Skeletal muscle cell (primary cell): ENCODE data around the gene ISCA2.
"Not testable (repeated sequence)": the region's sequence is repeated elsewhere in the genome, so short reads cannot be mapped to it uniquely, and the experiment has no call there.

Experiments used
- DNase-seq: peaks from one replicate; pipeline ENCODE4 v3.0.0-alpha.2; 2010; ENCODE audit warnings: low read depth
- H3K4me3 ChIP-seq: 2 replicates; pipeline ENCODE4 v1.5.1; 2011; ENCODE audit warnings: low read depth, mild to moderate bottlenecking, control low read depth, low read length, moderate library complexity

The ISCA2 gene

DNA sequence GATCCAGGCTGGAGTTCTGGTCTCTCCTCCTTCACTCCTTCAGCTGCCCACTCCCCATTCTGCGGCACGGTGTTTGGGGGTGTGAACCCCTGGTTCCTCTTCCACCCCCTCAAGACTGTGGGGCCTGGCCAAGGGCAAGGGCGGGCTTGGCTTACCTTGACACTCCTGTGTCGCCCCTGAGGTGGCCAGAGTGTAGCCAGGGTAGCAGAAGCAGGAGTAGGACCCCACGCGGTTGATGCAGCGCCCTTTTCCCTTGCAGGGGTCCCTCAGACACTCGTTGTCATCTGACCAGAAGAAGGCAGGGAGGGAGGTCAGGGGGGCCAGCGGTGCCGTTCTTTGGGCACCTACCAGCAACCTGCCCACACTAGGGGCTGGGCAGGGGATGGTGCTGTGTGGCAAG is 28.2 kb downstream of the ISCA2 start:
- DNase-seq: no peak
- no peak overlapping the region for H3K4me3 ChIP-seq

DNA sequence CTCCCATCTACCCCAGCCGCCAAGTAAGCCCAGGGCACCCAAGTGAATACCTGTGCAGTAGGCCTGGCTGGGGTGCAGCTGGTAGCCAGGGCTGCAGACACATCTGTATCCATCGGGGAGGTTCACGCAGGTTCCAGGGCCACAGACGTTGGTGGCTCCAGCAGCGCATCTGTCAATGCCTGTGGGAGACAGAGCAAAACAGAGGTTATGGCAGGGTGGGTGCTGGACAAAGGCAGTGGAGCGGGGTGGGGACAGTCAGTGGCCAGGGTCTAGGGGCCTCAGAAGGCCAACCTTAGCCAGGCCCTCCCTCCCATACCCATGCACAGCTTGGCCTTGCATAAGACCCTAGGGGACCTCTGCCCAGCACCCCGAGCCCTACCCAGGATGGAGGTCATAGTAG is 29.2 kb downstream of the ISCA2 start:
- no peak for DNase-seq
- H3K4me3 ChIP-seq: no peak overlapping the region

DNA sequence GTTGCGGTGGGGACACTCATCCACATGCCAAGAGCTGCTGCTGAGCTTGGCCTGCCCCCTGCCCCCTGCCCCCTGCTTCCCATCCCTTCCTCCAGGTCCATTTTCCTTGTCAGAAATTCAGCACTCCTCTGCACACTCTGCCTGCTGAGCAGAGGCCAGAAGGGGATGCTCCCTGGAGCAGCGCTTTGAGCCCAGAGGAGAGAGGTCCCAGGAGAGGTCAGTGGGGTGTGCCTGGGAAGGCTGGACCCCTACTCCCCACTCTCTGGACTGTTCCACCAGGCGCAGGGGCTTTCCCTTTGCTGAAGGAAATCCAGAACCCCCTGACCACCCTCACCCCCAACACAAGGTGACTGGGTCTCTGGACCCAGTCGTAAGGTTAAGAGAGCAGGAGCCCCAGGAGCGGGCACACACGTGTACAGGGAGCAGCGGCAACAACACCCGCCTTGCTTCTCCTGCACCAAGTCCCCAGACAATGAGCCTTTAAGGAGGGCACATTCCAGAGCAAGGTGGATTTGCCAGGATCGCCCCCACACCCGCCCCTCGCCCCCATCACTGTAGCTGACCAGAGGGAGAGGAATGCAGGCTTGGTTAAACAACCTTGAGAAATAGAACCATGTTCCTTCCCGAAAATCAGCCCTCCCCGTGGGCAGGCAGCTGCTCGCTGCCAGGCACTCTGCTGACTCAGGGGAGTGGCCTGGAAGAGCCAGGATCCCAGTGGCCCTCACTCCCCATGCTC is 30.7 kb downstream of the ISCA2 start:
- H3K4me3 ChIP-seq: no peak overlapping the region
- DNase-seq: no peak

DNA sequence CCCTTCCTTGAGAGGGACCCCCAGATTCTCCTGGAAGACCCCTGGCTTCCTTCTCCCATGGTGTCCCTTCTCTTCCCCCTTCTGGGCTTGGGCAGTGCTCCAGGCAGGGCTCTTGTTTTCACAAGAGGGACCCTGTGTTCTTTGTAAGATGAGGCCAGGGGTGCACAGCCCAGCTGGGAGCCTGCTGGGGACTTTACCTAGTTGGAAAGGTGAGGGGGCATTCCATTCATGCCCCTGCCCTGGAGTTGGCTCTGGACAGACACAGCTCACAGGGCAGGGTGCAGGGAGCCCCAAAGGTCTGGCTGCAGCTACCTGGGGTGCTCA is 31.2 kb downstream of the ISCA2 start:
- DNase-seq: no peak
- no peak overlapping the region for H3K4me3 ChIP-seq

DNA sequence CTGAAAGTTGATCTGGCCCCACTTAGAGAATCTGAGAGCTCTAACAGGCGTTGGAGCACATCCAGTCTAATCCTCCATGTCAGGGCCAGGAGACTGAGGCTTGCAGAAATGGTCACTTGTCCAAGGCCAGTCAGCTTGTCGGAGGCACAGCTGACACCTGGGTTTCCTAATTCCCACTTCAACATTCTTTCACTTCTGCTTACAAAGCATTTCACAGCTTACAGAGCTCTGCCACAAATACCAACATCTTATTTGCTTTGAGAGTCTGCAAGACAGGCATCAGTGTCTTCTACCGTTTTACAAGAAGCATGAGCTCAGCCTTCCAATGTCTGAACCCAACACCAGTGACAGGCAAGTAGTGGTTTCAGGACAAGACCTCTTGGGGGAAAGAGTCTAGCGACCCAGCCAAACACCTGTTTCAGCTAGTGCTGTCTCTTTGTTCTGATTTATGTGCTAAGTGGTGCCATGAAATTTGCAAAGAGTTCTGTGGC is 31.8 kb downstream of the ISCA2 start:
- H3K4me3 ChIP-seq: no peak overlapping the region
- no peak for DNase-seq

DNA sequence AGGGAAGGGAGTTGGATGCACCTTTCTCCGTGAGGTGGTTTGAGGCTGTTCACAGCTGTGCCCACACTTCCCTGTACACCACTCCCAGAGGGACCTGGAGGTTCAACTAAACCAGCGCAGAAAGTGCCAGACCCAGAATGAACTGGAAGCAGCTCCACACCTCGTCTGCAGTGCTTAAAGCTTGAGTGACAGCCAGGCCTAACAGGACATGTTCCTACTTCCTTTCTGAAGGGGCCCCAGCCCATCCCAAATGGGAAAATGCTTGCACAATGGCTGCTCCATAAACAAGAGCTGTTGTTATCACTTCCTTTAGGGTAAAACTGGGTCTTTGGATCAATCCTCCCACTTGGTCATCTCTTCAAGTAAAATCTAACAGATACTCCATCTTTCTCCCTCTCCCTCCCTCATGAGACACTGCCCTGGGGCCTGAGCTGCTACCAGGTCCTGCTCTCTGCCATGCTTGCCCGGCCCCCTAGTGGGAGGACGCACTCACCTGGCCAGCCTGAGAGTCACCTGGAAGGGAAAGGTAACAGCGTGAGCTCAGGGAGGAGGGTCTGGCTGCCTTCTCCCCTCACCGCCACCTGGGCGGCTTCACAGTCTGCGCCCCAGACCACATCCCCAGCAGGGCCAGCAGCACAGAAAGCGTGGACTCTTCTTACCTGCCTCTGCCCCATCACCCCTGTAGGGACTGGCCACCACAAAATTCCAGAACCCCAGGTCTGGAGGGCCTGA is 33.5 kb downstream of the ISCA2 start:
- H3K4me3 ChIP-seq: no peak overlapping the region
- no peak for DNase-seq

DNA sequence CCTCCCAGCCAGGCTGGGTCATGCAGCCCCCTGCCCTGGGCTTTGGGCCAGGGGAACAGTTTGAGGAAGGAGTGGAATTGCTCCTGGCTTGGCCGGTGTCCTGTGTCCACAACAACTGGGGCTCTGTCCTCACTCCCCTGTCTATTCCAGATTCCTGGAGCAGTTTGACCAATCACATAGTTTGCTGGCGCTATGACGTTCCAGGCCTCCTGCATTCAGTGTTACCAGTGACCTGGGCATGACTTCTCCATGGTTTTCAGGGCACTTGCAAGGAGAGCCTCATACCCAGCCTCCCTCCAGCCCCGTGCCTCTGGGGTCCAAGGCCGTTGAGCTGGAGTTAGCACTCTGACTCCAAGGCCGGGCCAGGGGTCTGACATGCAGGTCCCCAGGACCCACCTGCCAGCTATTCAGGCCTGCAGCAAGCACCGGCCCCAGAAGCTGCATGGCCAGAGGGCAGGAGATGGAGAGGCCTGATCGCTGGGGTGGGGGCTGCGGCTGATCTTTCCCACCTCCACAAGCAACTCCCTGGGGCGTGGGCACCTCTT is 34.2 kb downstream of the ISCA2 start:
- no peak for DNase-seq
- H3K4me3 ChIP-seq: no peak overlapping the region

DNA sequence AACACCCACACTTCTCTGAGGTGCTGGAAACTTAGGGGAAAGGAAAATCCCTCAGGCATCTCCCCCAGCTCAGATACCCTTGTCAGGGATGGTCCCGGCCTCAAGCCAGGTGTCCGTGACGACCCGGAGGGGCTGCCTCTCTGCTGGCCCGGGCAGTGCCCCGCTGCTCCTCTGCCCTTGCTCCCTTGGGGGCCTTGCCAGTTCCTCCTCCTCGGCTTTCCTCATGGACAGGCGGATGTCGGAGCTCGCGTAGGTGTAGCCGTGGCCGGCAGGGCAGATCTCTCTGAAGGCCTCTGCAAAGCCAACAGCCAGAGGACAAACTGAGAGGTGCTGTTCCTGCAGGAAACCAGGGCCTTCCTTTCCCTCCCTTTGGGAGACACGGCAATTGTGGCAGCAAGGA is 34.8 kb downstream of the ISCA2 start:
- no peak overlapping the region for H3K4me3 ChIP-seq
- no peak for DNase-seq

DNA sequence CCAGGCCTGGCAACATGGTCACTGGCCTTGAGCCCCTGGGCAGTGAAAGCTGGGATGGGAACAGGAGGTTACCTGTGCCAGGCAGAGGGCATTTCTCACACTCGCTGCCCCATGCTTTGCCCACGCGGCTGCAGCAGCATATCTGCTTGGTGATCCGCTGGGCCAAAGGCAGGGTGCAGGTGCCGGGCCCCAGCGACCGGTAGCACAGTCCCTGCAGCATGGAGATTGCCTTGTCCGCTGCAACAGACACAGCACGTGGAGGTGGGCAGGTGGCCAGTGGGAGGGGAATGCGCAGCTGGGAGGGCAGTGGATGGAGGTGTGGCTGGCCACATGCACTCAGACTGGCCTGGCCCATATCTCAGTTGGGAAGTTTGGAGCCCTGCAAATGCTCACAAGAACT is 35.3 kb downstream of the ISCA2 start:
- no peak overlapping the region for H3K4me3 ChIP-seq
- DNase-seq: no peak

DNA sequence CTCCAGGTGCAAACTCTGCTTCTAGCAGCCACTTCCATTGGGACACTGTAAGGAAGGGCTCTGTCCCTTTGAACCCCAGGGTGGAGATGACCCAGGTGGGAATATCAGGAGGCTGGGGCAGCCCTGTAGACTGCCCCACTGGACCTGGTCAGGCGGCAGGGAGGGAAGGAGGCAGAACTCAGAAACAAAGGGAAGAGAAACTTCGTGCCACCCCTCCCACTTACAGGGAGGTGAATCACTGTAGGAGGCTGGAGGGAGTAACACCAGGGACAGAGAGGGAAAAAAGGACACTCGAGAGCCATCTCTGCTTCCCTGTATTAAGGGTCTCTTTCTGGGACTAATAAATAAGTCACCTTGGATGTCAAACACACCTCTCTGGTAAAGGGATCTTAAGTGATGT is 37.4 kb downstream of the ISCA2 start:
- DNase-seq: no peak
- H3K4me3 ChIP-seq: no peak overlapping the region

DNA sequence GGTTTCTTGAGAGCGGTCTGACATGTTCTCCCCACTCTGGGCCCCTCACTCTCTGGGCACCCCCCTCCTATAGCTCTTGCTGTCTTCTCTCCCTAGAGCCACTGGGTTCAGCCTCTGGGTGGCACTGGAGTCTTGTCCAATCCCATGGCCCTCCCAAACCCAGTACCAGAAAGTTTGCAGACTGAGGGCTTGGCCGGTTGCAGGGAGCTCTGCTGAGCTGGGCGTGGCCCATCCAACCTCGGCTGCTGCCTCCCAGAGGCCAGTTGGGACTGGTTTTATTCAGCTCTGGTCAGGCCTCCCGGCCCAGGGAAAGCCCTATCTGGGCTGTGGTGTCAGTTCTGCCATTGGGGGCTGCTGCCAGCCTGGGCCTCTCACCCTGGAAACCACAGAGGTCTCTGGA is 37.9 kb downstream of the ISCA2 start:
- DNase-seq: no peak
- no peak overlapping the region for H3K4me3 ChIP-seq

DNA sequence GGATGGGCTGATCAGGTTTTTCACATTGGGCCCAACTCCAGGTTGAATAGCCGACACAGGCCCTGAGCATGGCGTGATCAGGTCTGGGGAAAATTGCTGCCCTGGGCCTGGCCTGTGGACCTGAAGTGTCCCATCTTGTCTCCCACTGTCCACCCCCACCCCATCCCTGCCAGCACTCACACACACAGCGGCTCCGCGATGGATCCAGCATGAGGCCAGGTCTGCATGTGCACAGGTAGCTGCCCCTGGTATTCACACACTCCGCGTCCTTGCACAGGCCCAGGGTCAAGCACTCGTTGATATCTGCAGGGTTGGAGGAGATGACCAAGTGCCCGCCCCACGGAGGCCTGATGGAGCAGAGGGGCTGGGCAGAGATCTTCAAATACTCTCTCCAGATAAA is 38.7 kb downstream of the ISCA2 start:
- no peak for DNase-seq
- H3K4me3 ChIP-seq: no peak overlapping the region

DNA sequence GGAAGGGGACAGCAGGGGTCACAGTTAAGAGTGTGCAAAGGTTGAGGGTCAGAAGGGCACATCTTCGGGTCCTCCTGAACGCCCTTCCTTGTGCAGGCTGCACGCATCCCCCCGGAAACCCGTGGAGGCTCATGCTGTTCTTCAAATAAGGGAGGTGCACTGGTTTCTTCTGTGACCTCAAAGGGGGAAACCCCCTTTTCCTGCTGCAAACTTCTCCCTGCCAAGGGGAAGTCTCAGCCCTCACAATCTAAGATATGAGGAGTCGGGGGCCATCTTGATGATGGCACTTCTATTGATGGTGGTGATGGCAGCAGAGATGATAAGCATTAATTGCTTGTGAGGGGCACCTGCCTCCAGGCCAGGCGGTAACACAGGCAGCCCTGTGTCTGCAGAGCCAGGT is 40.0 kb downstream of the ISCA2 start:
- no peak for DNase-seq
- H3K4me3 ChIP-seq: no peak overlapping the region

DNA sequence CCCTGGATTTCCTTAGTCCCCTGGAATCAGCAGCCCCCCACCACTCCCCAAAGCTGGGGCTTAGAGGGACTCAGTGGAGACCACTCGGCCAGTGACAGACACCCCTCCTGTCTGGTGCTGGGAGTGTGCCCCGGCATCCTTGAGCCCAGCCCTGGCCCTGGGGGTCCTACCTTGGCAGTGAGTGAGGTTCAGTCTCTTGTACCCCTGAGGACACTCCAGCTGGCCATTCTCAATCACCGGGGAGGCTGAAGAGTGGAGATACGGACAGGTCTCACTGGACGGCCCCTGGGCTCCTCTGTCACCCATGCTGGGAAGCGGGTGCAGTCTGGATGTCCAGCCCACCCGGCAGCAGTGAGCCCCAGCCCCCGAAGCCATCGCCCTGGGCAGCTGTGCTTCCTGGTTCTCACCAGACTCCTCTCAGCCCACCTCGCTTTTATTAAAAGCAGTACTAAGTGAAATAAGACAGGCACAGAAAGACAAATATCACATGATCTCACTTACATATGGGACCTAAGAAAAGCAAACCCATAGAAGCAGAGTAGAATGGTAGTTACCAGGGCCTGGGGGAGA is 42.3 kb downstream of the ISCA2 start:
- no peak for DNase-seq
- H3K4me3 ChIP-seq: no peak overlapping the region

DNA sequence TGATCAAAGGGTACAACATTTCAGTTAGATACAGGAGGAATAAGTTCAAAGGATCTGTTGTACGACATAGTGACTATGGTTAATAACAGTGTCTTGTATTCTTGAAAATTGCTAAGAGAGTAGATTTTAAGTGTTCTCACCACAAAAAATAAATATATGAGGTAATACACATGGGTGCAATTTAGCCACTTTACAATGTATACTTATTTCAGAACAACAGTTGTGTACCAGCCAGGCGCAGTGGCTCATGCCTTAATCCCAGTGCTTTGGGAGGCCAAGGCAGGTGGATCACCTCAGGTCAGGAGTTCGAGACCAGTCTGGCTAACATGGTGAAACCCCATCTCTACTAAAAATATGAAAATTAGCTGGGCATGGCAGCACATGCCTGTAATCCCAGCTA is 42.8 kb downstream of the ISCA2 start:
- DNase-seq: not testable (repeated sequence)

DNA sequence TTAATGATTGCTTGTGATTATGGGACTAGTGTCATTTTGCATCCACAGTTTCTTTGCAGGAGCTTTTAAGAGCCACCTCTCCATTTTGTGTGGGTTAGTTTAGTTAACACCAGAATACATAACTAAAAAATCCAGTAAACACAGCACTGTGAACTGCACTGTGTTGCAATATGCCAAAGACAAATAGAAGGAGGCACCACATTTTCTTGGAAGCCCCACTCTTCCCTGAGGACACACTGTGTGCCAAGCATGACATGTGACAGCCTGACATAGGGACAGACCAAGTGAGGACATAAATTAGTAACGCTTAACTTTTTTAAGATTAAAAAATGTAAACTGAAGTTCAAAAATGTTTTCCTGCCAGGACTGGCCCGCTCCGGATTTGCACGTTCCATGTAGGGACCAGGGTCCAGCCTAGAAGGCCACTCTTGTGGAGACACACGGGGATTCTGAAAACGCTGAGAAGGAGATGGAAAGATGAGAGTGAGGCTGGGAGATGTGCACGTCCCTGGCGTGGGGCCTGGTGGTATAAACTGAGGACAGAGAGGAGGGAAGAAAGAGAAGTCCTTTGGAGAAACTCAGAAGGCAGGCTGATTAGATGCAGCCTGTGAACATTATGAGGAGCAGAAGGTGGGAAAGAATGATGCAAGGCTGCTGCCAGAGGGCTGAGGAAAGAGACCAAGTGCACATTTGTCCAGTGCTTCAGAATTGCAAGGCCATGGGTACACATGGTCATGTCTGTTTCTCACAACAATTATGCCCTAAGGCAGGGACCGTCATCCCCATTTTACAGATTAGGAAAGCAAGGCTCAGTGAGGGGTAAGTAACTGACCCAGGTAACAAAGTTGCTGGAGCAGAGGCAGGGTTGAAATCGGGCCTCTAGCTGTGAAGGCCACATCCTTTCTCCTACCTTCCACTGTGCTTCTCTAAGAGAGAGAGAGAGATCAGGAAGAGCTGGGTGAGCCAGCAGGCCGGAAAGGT is 45.1 kb downstream of the ISCA2 start:
- DNase-seq: no peak
- H3K4me3 ChIP-seq: no peak overlapping the region

More for the DNA sequence above, 42.8 kb downstream of the ISCA2 start:
- H3K4me3 ChIP-seq: not testable (repeated sequence)

DNA sequence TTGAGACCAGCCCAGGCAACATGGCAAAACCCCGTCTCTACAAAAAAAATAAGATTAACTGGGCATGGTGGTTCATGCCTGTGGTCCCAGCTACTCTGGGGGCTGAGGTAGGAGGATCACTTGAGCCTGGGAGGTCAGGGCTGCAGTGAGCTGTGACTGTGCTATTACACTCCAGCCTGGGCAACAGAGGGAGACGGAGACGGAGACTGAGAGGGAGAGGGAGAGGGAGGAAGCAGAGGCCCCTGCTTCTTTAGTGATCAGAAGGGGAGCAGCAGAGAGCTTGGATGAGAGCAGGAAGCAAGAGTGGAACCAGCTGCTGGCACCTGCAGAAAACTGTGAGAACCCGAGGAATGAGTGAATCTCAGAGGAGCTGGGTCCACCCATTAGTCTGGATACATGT is 45.9 kb downstream of the ISCA2 start:
- DNase-seq: no peak
- H3K4me3 ChIP-seq: no peak overlapping the region

DNA sequence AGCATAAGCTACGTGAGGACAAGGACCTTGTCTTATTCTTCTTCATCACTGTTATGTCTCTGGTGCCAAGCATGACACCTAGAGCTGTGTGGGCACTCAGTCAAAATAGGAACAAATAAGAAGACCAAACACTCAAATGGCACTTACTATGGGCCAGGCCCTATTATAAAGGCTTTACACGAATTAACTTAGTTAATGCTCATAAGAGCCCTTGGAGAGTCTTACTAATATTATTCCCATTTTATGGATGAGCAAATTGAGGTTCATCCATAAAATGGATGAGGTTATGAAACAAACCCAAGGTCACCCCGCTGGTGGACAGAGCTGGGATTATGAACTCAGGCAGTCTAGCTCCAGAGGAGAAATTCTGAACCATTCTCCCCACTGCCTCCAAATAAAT is 47.7 kb downstream of the ISCA2 start:
- H3K4me3 ChIP-seq: no peak overlapping the region
- DNase-seq: no peak

DNA sequence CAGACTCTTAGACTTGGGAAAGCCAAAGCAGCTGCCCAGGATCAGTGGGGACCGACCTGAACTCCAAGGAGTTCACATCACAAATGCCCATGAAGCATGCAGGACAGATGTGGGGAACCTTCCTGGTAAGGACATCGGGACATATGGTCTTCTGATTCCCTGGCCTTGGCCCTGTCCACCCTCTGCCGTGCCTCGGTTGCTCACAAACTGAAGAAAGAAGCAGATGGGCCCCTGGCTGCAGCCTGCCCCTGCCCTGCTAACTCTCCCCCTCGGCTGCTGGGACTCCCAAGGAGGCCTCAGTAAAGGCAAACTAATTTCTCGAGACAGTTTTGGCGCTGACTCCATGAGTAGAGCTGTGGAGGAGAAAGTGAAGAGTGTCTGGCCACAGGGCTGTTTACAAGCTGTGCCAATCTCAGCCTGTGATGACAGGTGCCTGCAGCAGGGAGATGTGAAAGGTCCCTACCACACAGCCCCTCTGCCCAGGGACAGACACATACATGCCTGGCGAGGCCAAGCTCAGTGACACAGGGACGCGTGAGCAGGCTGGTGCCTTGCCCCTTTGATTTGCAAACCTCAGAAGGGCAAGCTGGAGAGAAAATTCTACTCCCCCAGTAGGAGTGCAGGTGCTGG is 48.6 kb downstream of the ISCA2 start:
- DNase-seq: no peak
- H3K4me3 ChIP-seq: no peak overlapping the region
